GM12878 (cell line): ENCODE results near the gene SCRG1. TPM values are rescaled to one million over a fixed set of nuclear protein-coding genes. Genes with fewer than 3 reads are reported as not detected.

ENCODE experiments used
- ATAC-seq: fragments of 200-7000 bp; cut with Tn5 transposase; 3 replicates; pipeline ENCODE4 v1.9.1; 2020; ENCODE audit warnings: mild to moderate bottlenecking, moderate library complexity
- BruUV-seq: library from RNA; stranded (reverse); fragments of 400-500 nt; replicated peaks from 2 replicates; lab custom pipeline; 2021; lab: Mats Ljungman, UMichigan
- CTCF ChIA-PET: fragments of 300-600 bp; sonication (Branson Sonifier 250); formaldehyde crosslinking; extraction: SDS; loops from one replicate; lab custom pipeline; 2021; ENCODE audit warnings: inconsistent platforms; lab: Yijun Ruan, JAX
- POLR2A ChIA-PET: fragments of 350-600 bp; formaldehyde crosslinking; extraction: SDS; loops from one replicate; lab custom pipeline; 2021; ENCODE audit warnings: inconsistent platforms; lab: Charles Lee
- RAD21 ChIA-PET: fragments of 300-600 bp; sonication (Branson Sonifier 250); formaldehyde crosslinking; loops from one replicate; lab custom pipeline; 2023; ENCODE audit warnings: antibody characterized with exemption; ENCODE audit not compliant: unreplicated experiment; lab: Charles Lee
- SMC1A ChIA-PET: fragments of 300-600 bp; sonication (Branson Sonifier 250); formaldehyde crosslinking; loops from one replicate; lab custom pipeline; 2023; ENCODE audit not compliant: unreplicated experiment, uncharacterized antibody; lab: Charles Lee
- DNase-seq: peaks from one replicate; pipeline ENCODE4 v3.0.0-alpha.2; 2011; ENCODE audit warnings: low read depth, low spot score
- FAIRE-seq: peaks from 3 replicates; lab custom pipeline; 2011; peaks lifted over from hg19 to GRCh38; lab: Jason Lieb, UNC
- H2AFZ ChIP-seq: 2 replicates; pipeline ENCODE4 v1.6.0; 2011; ENCODE audit warnings: low read depth, low read length, control low read depth; ENCODE audit not compliant: control insufficient read depth
- H3K27ac ChIP-seq: 2 replicates; pipeline ENCODE4 v1.5.1; 2011; ENCODE audit warnings: control low read depth; ENCODE audit not compliant: control insufficient read depth, insufficient read depth
- H3K27me3 ChIP-seq, 2 experiments: replicated peaks in 1 of 2; 2 replicates each; pipeline versions ENCODE4 v1.6.0 to v1.6.1; 2011; ENCODE audit warnings: low read length in 1 of 2; ENCODE audit not compliant: control insufficient read depth in 2 of 2, insufficient read depth in 2 of 2
- H3K36me3 ChIP-seq, 2 experiments: 2 replicates each; pipeline ENCODE4 v1.5.1; 2011; ENCODE audit warnings: low read length in 1 of 2; ENCODE audit not compliant: control insufficient read depth in 2 of 2, insufficient read depth in 2 of 2
- H3K4me1 ChIP-seq: 2 replicates; pipeline ENCODE4 v1.6.1; 2011; ENCODE audit warnings: mild to moderate bottlenecking, low read length, moderate library complexity, mixed read lengths; ENCODE audit not compliant: control insufficient read depth, insufficient read depth
- H3K4me2 ChIP-seq: 2 replicates; pipeline ENCODE4 v1.6.0; 2011; ENCODE audit warnings: control low read depth; ENCODE audit not compliant: control insufficient read depth, insufficient read depth
- H3K4me3 ChIP-seq: fragments of 200-600 bp; sonication (generic); 2 replicates; pipeline ENCODE4 v1.5.1; 2016
- H3K79me2 ChIP-seq: 2 replicates; pipeline ENCODE4 v1.6.0; 2011; ENCODE audit warnings: low read length; ENCODE audit not compliant: control insufficient read depth, insufficient read depth
- H3K9ac ChIP-seq: 2 replicates; pipeline ENCODE4 v1.8.0; 2011; ENCODE audit warnings: low read length, control low read depth, mixed read lengths; ENCODE audit not compliant: control insufficient read depth, insufficient read depth
- H3K9me3 ChIP-seq: replicated peaks from 3 replicates; pipeline ENCODE4 v1.5.1; 2011; ENCODE audit warnings: mild to moderate bottlenecking, low read length; ENCODE audit not compliant: control insufficient read depth, insufficient read depth
- H4K20me1 ChIP-seq: 2 replicates; pipeline ENCODE4 v1.6.0; 2011; ENCODE audit not compliant: control insufficient read depth, insufficient read depth
- CHD2 ChIP-seq: IDR thresholded peaks from 2 replicates; pipeline ENCODE4 v1.6.1; 2011; ENCODE audit warnings: low read depth, low read length, improper control_type of control experiment, borderline replicate concordance
- CREB1 ChIP-seq: IDR thresholded peaks from 2 replicates; pipeline ENCODE4 v1.6.1; 2012; ENCODE audit warnings: low read depth, mild to moderate bottlenecking, inconsistent platforms
- E4F1 ChIP-seq: fragments of 450-650 bp; IDR thresholded peaks from 2 replicates; pipeline ENCODE4 v1.6.1; 2018; ENCODE audit warnings: borderline replicate concordance, mild to moderate bottlenecking; ENCODE audit not compliant: partially characterized antibody
- EZH2 ChIP-seq: IDR thresholded peaks from 2 replicates; pipeline ENCODE4 v1.6.1; 2012; ENCODE audit warnings: low read depth, mild to moderate bottlenecking, control low read depth, inconsistent platforms, low read length, borderline replicate concordance; ENCODE audit not compliant: control insufficient read depth
- MYB ChIP-seq: fragments of 150-350 bp; IDR thresholded peaks from 2 replicates; pipeline ENCODE4 v1.6.1; 2014; ENCODE audit warnings: mild to moderate bottlenecking, low read depth, low read length, borderline replicate concordance
- POU2F2 ChIP-seq: IDR thresholded peaks from 3 replicates; pipeline ENCODE4 v1.6.1; 2011; ENCODE audit warnings: low read depth, mild to moderate bottlenecking, low read length, borderline replicate concordance
- RELA ChIP-seq: fragments of 450-650 bp; IDR thresholded peaks from 2 replicates; pipeline ENCODE4 v1.8.0; 2014; ENCODE audit warnings: borderline replicate concordance; ENCODE audit not compliant: partially characterized antibody
- STAT3 ChIP-seq: IDR thresholded peaks from 2 replicates; pipeline ENCODE4 v1.6.1; 2011; ENCODE audit warnings: low read depth, low read length, improper control_type of control experiment
- SUPT20H ChIP-seq: IDR thresholded peaks from 2 replicates; pipeline ENCODE4 v1.6.1; 2011; ENCODE audit warnings: low read depth, mild to moderate bottlenecking, low read length, moderate library complexity, borderline replicate concordance; ENCODE audit not compliant: control insufficient read depth
- YY1 ChIP-seq: IDR thresholded peaks from 2 replicates; pipeline ENCODE4 v1.6.1; 2011; ENCODE audit warnings: low read depth, mild to moderate bottlenecking, low read length
- ZNF687 ChIP-seq: fragments of 450-650 bp; IDR thresholded peaks from 2 replicates; pipeline ENCODE4 v1.6.1; 2017; ENCODE audit warnings: mild to moderate bottlenecking, moderate library complexity
- ZZZ3 ChIP-seq: IDR thresholded peaks from 2 replicates; pipeline ENCODE4 v1.6.1; 2011; ENCODE audit warnings: low read depth; ENCODE audit not compliant: control insufficient read depth, insufficient read length
- in situ Hi-C: fragments of 300-500 bp; cut with MboI; formaldehyde crosslinking; loops from 9 replicates; pipeline ENCODE4 v1.14.3; 2018; ENCODE audit warnings: mixed read lengths
- intact Hi-C: fragments of 100-400 bp; cut with micrococcal nuclease; formaldehyde crosslinking; loops from one replicate; pipeline ENCODE4 v1.14.2; 2022; ENCODE audit not compliant: unreplicated experiment
- polyA plus RNA-seq, 11 experiments: library from polyadenylated mRNA; depleted of rRNA in 4 of 11; unstranded in 6 of 11; stranded (reverse) in 5 of 11; fragments of >200 nt; fragmentation: Nextera tagmentation in 4 of 11; fragmentation: Illumina TruSeq in 1 of 11; extraction: Ambion mirVana in 4 of 11; extraction: Trizol in 1 of 11; gene quantifications; 1 replicate in 1 of 11; 2 replicates in 10 of 11; pipeline versions ENCODE4 v1.2.1 to v1.2.3, GENCODE V29; 2011 to 2016; ENCODE audit warnings: inconsistent platforms in 2 of 11, missing spikeins in 2 of 11, low read depth in 1 of 11
- total RNA-seq, 4 experiments: library from RNA; depleted of rRNA in 3 of 4; stranded (reverse); fragments of >200 nt in 3 of 4; fragmentation: Illumina TruSeq in 1 of 4; extraction: Trizol in 1 of 4; gene quantifications; 2 replicates each; pipeline versions ENCODE4 v1.2.1 to v1.2.3, GENCODE V29; 2013 to 2021
- TF ChIP-seq, protein P1 (sequence below): fragments of 450-650 bp; IDR thresholded peaks from 2 replicates; pipeline ENCODE4 v1.6.1; 2018; ENCODE audit warnings: mild to moderate bottlenecking, low read depth, moderate library complexity; ENCODE audit not compliant: partially characterized antibody

Gene SCRG1
- total and polyA plus RNA-seq, 10 of the 15 experiments (the other 5 are each of a cell fraction or from before 2014, with no cell fraction given): 0.02 to 0.58 (median 0.54) TPM; not detected in 7

- TF ChIP-seq, protein P1, sequence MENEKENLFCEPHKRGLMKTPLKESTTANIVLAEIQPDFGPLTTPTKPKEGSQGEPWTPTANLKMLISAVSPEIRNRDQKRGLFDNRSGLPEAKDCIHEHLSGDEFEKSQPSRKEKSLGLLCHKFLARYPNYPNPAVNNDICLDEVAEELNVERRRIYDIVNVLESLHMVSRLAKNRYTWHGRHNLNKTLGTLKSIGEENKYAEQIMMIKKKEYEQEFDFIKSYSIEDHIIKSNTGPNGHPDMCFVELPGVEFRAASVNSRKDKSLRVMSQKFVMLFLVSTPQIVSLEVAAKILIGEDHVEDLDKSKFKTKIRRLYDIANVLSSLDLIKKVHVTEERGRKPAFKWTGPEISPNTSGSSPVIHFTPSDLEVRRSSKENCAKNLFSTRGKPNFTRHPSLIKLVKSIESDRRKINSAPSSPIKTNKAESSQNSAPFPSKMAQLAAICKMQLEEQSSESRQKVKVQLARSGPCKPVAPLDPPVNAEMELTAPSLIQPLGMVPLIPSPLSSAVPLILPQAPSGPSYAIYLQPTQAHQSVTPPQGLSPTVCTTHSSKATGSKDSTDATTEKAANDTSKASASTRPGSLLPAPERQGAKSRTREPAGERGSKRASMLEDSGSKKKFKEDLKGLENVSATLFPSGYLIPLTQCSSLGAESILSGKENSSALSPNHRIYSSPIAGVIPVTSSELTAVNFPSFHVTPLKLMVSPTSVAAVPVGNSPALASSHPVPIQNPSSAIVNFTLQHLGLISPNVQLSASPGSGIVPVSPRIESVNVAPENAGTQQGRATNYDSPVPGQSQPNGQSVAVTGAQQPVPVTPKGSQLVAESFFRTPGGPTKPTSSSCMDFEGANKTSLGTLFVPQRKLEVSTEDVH: no peak
These were observed 17.3 kb downstream of the SCRG1 start (continued) for GRCh38 chr4:173381610-173382009.

DNA sequence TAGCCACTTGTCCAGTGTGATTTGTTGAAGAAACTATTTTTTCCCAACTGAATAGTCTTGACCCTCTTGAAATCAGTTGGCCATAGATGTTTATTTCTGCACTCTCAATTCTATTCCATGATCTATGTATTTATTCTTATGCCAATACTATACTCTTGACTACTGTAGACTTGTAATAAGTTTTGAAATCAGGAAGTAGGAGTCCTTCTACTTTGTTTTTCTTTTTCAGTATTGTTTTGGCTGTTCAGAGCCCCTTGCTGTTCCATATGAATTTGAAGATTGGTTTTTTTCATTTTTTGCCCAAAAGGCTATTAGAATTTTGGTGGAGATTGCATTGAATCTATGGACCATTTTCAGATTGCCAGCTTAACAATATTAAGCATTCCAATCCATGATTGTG is 17.9 kb downstream of the SCRG1 start:
- ATAC-seq: peak; percentile 57
- RAD21 ChIA-PET: no interaction called here
- TF ChIP-seq RELA (no peak), ZNF687 (no peak), CREB1 (no peak), EZH2 (no peak), E4F1 (no peak), MYB (no peak), YY1 (no peak), ZZZ3 (no peak), POU2F2 (no peak), SUPT20H (no peak), CHD2 (no peak), STAT3 (no peak)

More for the DNA sequence above, 17.9 kb downstream of the SCRG1 start:
- Histone ChIP-seq H3K36me3 (no peaks in the 10 kb centered on the region), H3K27ac (no peak overlapping the region), H2AFZ (no peak overlapping the region; the same call in 1 of the 2 replicates), H4K20me1 (no peaks in the 10 kb centered on the region), H3K4me3 (no peak overlapping the region), H3K9ac (no peak overlapping the region), H3K27me3 (no peaks in the 10 kb centered on the region), H3K79me2 (peaks cover under 1% of the 10 kb centered on the region; the same call in 1 of the 2 replicates), H3K9me3 (no peaks in the 10 kb centered on the region), H3K4me1 (no peaks in the 10 kb centered on the region), H3K4me2 (no peak overlapping the region)
- no TSS peak for BruUV-seq
- ChIA-PET CTCF (interaction anchor here (1.0 kb wide), 1 partner anchor 40 kb away, joined by 3 read pairs; no protein-coding TSS in a partner anchor), SMC1A (no interaction called here), POLR2A (interaction anchor here (1.1 kb wide), 1 partner anchor 30 kb away, joined by 4 read pairs; no protein-coding TSS in a partner anchor)
- FAIRE-seq (no peak), DNase-seq (no peak)
- intact Hi-C loops: no loop called here
- in situ Hi-C loops: no loop called here
